Measurements from ENCODE around the gene SCAPER.
"Not testable (repeated sequence)": the region's sequence is repeated elsewhere in the genome, so short reads cannot be mapped to it uniquely, and the experiment has no call there.

The SCAPER gene

GRCh38 chr15:76432604-76433003 is 472.5 kb downstream of the SCAPER start:
- no peak for DNase-seq (ENCODE audit: low read depth in 2 of 3, low spot score in 2 of 3)

DNA sequence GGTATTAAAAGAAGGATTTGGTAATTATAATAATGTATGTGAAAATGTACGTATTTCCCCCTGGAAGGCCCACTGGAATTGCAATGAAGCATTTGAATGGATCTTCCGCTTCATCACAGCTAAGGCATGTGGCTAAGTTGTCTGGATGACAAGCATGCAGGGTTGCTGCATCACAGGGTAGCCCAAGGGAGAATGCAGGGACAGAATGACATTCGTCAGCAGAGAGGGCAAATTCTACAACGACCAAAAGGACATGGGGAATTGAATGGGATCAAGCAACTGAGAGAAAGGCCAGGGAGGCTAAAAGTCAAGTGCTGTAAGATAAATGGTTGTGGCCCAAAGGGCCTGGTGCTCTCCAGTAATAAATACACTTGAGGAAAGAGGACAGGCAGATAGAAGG is 473.2 kb downstream of the SCAPER start:
- no peak for DNase-seq (ENCODE audit: low read depth in 2 of 3, low spot score in 2 of 3)

GRCh38 chr15:76430711-76431110 is 474.4 kb downstream of the SCAPER start:
- not testable (repeated sequence) for DNase-seq (ENCODE audit: low read depth in 2 of 3, low spot score in 2 of 3)

- no peak for DNase-seq (ENCODE audit: low read depth in 2 of 3, low spot score in 2 of 3)
Measured at GRCh38 chr15:76429661-76430060, 475.5 kb downstream of the SCAPER start.

- DNase-seq (ENCODE audit: low read depth in 2 of 3, low spot score in 2 of 3), result no peak
Measured at GRCh38 chr15:76426941-76427340, 478.2 kb downstream of the SCAPER start.

- DNase-seq (ENCODE audit: low read depth in 2 of 3, low spot score in 2 of 3), result no peak
Measured at GRCh38 chr15:76418352-76419140, 486.6 kb downstream of the SCAPER start.

DNA sequence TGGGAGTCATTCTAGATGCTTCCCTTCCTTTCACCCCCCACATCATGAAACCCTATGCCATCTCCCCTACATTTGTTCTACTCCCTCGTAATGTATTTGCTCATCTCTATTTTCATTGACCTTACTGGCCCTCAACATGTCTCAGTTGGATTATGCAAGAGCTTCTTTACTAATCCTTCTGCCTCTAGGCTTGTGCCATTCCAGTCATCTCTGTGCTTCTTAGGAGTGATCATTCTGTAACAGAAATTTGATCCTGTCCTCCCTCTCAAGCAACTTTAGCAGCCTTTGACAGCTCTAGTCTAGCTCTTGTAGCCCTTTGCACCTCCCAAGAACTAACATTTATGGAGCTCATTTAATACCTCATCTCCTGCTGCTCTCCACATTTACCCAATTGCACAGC is 503.9 kb downstream of the SCAPER start:
- no peak for DNase-seq (ENCODE audit: low read depth in 2 of 3, low spot score in 2 of 3)

DNA sequence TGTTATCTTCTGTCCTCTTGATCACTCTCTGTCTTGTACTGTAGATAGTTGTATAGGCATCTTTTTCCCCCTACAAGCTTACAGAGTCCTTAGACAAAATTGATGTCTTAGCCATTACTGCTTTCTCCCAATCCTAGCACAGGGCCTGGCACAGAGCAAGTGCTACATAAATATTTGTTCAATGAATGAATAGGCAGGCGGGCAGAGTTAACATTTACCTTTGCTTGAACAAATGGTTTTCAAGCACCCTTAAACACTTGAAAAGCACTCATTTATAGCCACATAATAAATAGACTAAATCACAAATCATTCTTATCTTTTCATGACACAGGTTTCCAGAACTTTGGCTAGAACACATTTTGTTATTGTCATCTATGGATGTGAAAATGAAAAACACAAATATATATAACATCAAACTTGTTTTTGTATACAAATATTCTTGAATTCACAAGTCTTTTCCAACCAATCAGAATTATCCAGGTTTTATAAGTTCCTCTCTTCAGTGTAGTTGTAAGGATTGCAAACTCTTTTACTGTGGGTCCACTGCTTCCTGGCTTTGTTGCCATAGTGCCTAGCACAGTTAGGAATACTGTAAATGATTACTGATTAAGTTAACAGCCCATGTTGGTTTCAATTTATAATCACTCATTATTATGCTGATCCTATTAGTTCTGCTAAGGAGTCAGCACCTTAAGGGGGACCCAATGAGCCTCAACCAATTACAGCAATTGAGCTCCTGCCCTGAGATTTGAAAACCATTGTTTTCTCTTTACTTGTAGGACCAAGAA is 506.6 kb downstream of the SCAPER start:
- no peak for DNase-seq (ENCODE audit: low read depth in 2 of 3, low spot score in 2 of 3)

- no peak for DNase-seq (ENCODE audit: low read depth in 2 of 3, low spot score in 2 of 3)
Measured at GRCh38 chr15:76393614-76394013, 511.5 kb downstream of the SCAPER start.

DNA sequence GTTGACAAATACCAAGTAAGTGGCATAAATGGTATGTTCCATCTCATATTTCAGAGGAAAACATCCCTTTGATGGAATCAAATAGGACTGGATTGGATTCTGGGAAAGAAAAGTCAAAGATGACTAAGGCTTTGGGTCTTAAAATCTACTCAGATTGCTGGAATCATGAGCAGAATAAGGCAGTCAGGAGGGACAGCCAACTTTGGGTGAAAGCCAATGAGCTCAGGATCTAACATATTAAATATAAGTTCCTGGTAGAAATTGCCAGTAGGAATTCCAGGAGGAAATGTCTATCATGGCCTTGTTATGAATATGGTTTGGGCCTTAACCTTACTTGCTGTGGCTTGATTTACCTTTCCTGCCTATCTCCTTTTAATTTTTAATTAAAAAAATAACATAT is 513.3 kb downstream of the SCAPER start:
- no peak for DNase-seq (ENCODE audit: low read depth in 2 of 3, low spot score in 2 of 3)

GRCh38 chr15:76391309-76391708 is 513.8 kb downstream of the SCAPER start:
- DNase-seq (ENCODE audit: low read depth in 2 of 3, low spot score in 2 of 3), result no peak

- no peak for DNase-seq (ENCODE audit: low read depth in 2 of 3, low spot score in 2 of 3)
Measured at GRCh38 chr15:76390571-76390970, 514.6 kb downstream of the SCAPER start.

- DNase-seq (ENCODE audit: low read depth in 2 of 3, low spot score in 2 of 3), result no peak
Measured at GRCh38 chr15:76386926-76387325, 518.2 kb downstream of the SCAPER start.

DNA sequence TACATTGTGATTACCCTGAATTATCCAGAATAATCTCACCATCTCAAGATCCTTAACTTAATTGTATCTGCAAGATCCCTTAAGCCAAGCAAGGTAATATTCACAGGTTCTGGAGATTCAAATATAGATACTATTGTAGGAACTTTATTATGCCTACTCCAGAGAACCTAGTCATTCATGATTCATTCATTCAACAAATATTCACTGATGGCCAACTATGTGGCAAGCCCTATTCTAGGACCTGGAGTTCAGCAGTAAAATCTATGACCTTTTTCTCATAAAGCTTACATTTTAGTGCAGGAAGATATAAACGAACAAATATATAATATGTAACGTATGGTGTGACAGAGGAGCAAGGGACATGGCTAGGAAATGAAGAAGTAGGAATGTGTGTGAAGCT is 519.0 kb downstream of the SCAPER start:
- no peak for DNase-seq (ENCODE audit: low read depth in 2 of 3, low spot score in 2 of 3)

- no peak for DNase-seq (ENCODE audit: low read depth in 2 of 3, low spot score in 2 of 3)
Measured at GRCh38 chr15:76384409-76384808, 520.7 kb downstream of the SCAPER start.

DNA sequence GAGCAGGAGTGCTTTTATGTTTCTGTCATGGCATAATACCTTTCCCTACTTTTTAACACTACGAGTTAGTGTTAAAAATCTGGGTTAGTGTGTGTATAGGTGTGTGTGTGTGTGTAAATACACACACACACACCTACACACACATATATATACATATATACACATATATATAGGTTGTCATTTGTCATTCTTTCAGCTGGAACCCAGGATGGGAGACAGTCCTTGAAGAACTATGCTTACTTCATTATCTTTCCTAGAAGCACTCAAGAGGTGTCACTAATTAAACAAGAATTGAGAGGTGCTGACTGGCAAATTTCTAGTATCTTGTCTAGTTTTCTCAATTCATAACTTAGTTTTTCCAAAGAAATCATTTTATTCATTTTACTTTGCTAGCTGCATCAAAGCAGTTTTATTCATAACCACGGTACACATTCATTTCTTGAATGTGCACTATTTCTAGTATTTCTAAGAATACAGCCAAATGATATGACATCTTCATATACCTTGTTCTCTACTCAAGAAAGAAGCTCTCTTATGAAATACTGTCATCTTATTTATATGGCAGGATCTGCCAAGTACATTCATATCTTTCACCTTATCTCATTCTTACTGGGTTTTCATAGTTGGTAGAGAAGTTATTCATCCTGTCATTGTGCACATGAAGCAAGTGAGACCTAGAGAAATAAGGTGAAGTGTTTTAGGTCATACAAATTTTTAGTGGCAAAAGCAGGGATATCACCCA is 522.0 kb downstream of the SCAPER start:
- DNase-seq (ENCODE audit: low read depth in 2 of 3, low spot score in 2 of 3), result no peak

GRCh38 chr15:76381366-76381765 is 523.8 kb downstream of the SCAPER start:
- DNase-seq (ENCODE audit: low read depth in 2 of 3, low spot score in 2 of 3), result no peak

DNA sequence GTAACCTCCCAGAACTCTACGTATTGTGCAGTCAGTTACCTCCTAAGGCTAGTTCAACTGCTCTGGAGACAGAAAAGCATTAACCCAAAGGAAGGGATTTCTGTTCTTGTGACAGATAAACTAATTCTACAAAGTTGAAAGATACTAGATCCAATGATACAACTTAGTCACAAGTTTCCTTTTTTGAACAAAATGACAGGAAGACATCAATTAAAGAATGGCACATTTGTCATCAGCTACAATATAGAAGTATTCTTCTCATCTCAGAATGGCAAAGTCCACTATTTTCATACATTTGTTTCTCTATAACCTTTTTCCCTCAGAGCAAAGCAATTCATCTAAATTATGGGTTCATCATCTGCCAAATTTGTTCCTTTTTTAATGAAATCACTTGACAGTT is 524.9 kb downstream of the SCAPER start:
- no peak for DNase-seq (ENCODE audit: low read depth in 2 of 3, low spot score in 2 of 3)

- DNase-seq (ENCODE audit: low read depth in 2 of 3, low spot score in 2 of 3), result no peak
Measured at GRCh38 chr15:76378691-76379090, 526.4 kb downstream of the SCAPER start.

GRCh38 chr15:76377751-76378150 is 527.4 kb downstream of the SCAPER start:
- no peak for DNase-seq (ENCODE audit: low read depth in 2 of 3, low spot score in 2 of 3)

GRCh38 chr15:76377217-76377616 is 527.9 kb downstream of the SCAPER start:
- DNase-seq (ENCODE audit: low read depth in 2 of 3, low spot score in 2 of 3), result no peak

GRCh38 chr15:76376816-76377215 is 528.3 kb downstream of the SCAPER start:
- DNase-seq (ENCODE audit: low read depth in 2 of 3, low spot score in 2 of 3), result no peak

All from activated CD8-positive, alpha-beta memory T cell treated with anti-CD3 and anti-CD28 coated beads for 48 hours (primary cell).